Brain microvascular endothelial cell (primary cell): ENCODE measurements around the gene PRM1.

Experiments
- DNase-seq: peaks from one replicate; pipeline ENCODE4 v3.0.0-alpha.2; 2020
- H3K27ac ChIP-seq: fragments of 250-450 bp; sonication (Bioruptor Pico); 2 replicates; pipeline ENCODE4 v1.5.1; 2020; ENCODE audit warnings: mild to moderate bottlenecking, moderate library complexity
- H3K27me3 ChIP-seq: fragments of 250-450 bp; sonication (Bioruptor Pico); replicated peaks from 2 replicates; pipeline ENCODE4 v1.5.1; 2020; ENCODE audit warnings: mild to moderate bottlenecking
- H3K36me3 ChIP-seq: fragments of 250-450 bp; sonication (Bioruptor Pico); replicated peaks from 2 replicates; pipeline ENCODE4 v1.5.1; 2020; ENCODE audit warnings: mild to moderate bottlenecking
- H3K4me3 ChIP-seq: 2 replicates; pipeline ENCODE4 v1.5.1; 2011; ENCODE audit warnings: low read depth, mild to moderate bottlenecking, control low read depth, low read length, moderate library complexity
- in situ Hi-C: cut with HindIII; loops from 2 replicates; pipeline ENCODE4 v1.10.0; 2017; ENCODE audit warnings: low sequenced_read_pairs, low pct_ligation_motif_present
- TF ChIP-seq, protein P1 (sequence below): IDR thresholded peaks from 2 replicates; pipeline ENCODE4 v1.5.1; 2011; ENCODE audit warnings: low read depth, mild to moderate bottlenecking, moderate library complexity, low read length, control low read depth, inconsistent platforms; ENCODE audit errors: missing control alignments

The PRM1 gene

DNA sequence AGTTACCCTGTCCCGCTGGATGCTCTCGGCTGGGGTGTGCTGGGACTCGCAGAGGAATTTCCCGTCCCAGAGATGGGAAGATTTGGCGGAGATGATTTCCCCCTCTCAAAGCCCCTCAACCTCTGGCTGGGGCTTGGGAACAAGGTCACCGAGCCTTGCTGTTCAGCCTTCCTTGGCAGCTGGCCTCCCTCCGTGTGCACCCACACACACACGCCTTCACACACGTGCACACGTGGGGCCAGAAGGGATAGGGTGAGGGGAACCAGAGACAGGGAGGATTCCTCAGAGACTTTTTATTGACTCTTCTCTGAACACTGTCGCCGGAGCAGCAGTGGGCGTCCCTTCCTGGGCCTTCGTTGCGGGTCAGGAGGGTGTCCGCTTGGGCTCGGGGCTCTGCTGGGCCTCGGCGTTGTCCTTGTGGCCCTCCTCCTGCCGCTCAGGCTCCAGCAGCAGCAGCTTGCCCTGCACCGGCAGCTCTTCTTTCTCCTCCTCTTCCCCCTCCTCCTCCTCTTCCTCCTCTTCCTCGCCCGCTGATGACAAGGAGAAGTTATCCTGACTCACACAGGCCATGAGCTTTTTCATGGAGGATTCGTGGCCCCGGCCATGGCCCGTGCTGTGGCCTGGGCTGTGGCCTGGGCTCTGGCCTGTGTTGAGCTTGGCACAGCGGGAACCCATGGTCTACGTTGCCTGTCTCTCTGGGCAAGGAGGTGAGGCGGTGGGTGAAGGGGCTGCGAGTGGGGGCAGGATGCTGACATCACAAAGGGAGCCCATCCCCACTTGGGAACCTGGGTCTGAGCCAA lies 8.0 kb downstream of the PRM1 start, which contains the start of gene PRM3:
Gene PRM3, minus strand, starts transcription at position 709 of the 800 bp plus-strand sequence. Its CDS starts 34 bp downstream, at position 675.
- no peak within 1 kb of the TSS for H3K27ac ChIP-seq
- in situ Hi-C loops, result no loop called here
- no peak within 1 kb of the TSS for H3K4me3 ChIP-seq
- H3K27me3 ChIP-seq, result no peaks in the 10 kb centered on the region
- no peak for DNase-seq
- TF ChIP-seq, protein P1, sequence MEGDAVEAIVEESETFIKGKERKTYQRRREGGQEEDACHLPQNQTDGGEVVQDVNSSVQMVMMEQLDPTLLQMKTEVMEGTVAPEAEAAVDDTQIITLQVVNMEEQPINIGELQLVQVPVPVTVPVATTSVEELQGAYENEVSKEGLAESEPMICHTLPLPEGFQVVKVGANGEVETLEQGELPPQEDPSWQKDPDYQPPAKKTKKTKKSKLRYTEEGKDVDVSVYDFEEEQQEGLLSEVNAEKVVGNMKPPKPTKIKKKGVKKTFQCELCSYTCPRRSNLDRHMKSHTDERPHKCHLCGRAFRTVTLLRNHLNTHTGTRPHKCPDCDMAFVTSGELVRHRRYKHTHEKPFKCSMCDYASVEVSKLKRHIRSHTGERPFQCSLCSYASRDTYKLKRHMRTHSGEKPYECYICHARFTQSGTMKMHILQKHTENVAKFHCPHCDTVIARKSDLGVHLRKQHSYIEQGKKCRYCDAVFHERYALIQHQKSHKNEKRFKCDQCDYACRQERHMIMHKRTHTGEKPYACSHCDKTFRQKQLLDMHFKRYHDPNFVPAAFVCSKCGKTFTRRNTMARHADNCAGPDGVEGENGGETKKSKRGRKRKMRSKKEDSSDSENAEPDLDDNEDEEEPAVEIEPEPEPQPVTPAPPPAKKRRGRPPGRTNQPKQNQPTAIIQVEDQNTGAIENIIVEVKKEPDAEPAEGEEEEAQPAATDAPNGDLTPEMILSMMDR, result no peak
- H3K36me3 ChIP-seq, result no peaks in the 10 kb centered on the region

DNA sequence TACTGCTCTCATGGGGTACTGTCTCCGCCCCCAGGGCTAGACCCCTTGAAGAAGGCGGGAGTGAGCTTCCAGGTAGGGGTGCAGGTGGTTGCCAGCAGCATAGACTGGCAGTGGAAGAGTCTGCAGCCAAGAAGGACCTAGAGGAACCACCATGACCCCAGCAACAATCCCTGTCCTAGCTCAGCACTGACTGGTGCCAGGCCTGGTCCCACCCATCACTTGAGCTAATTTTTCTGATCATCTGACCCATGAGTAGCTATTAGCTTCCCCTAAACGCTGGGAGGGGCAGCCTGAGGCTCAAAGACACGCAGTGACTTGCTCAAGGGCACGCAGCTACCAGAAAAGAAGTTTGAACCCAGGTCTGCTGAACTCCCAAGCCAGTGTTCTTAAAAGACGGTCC lies 8.6 kb downstream of the PRM1 start:
- TF ChIP-seq, protein P1, result no peak
- DNase-seq, result no peak

GRCh38 chr16:11271610-11272009 lies 9.5 kb downstream of the PRM1 start:
- Histone ChIP-seq H3K36me3 (no peaks in the 10 kb centered on the region), H3K27me3 (no peaks in the 10 kb centered on the region), H3K27ac (no peak overlapping the region), H3K4me3 (no peak overlapping the region)
- in situ Hi-C loops, result no loop called here
- no peak for DNase-seq
- TF ChIP-seq, protein P1, result no peak

More for the DNA sequence above, 8.6 kb downstream of the PRM1 start:
- in situ Hi-C loops, result no loop called here
- no peaks in the 10 kb centered on the region for H3K27me3 ChIP-seq
- H3K4me3 ChIP-seq, result no peak overlapping the region
- H3K36me3 ChIP-seq, result no peaks in the 10 kb centered on the region
- no peak overlapping the region for H3K27ac ChIP-seq

DNA sequence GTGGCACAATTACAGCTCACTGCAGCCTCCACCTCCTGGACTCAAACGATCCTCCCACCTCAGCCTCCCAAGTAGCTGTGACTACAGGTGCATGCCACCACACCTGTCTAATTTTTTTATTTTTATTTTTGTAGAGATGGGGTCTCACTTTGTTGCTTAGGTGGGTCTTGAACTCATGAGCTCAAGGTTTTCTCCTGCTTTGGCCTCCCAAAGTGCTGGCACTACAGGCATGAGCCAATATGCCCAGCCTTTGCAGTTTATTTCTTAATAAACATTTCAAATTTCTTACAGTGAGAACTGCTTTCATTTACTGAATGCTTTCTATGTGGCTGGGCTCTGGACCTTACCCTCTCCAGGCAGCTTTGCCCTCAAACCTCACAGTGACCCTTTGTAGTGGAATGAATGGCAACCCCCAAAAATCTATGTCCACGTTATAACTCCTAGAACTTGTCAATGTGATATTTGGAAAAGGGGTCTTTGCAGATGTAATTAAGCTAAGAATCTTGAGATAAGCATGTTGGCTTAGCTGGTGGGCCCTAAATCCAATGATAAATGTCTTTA lies 10.4 kb downstream of the PRM1 start:
- in situ Hi-C loops, result no loop called here
- Histone ChIP-seq H3K36me3 (no peaks in the 10 kb centered on the region), H3K27ac (no peak overlapping the region), H3K4me3 (no peak overlapping the region), H3K27me3 (no peaks in the 10 kb centered on the region)
- no peak for DNase-seq
- TF ChIP-seq, protein P1, result no peak

DNA sequence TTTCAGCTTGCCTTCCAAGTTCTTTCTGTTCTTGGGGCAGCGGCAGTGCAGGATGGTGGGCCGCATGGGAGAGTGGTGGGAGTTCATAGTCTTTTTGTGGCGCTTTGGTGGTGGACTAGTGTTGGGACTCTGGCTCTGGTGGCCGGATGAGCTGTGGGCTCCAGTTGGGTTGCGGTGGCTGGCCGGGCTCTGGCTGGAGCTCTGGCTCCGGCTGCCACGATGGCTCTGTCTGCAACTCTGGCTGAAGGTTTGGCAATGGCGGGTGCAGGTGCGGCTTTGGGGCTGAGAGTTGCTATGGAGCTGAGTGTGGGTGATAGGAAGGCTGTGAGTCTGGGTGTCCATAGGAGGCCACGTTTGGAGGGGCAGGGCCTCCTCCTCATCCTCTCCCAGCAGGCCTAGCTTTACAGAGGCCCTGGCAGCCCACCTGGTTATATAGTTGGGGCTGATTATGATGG lies 12.2 kb downstream of the PRM1 start, which contains the start of gene TNP2:
Gene TNP2, minus strand, starts transcription at position 405 of the 455 bp plus-strand sequence. Its CDS starts 63 bp downstream, at position 342.
- in situ Hi-C loops, result no loop called here
- H3K36me3 ChIP-seq, result no peaks in the 10 kb centered on the region
- no peak within 1 kb of the TSS for H3K4me3 ChIP-seq
- TF ChIP-seq, protein P1, result no peak
- no peak for DNase-seq
- H3K27me3 ChIP-seq, result no peaks in the 10 kb centered on the region
- H3K27ac ChIP-seq, result no peak within 1 kb of the TSS
